ENCODE results near the gene FKRP. TPM values are rescaled to one million over a fixed set of nuclear protein-coding genes. Genes with fewer than 3 reads are reported as not detected.
"Not testable (repeated sequence)": the region's sequence is repeated elsewhere in the genome, so short reads cannot be mapped to it uniquely, and the experiment has no call there.

FKRP gene
- total RNA-seq, 4 donors from 2014 or later: 5.6 to 12.6 (median 9.3) TPM

GRCh38 chr19:46776927-46777911 is 31.4 kb downstream of the FKRP start:
- peaks cover 51 to 89% (median 62%) of the 10 kb centered on the region in 3 donors for H3K36me3 ChIP-seq
- no peak for DNase-seq

GRCh38 chr19:46777956-46778645 is 32.2 kb downstream of the FKRP start:
- H3K27me3 ChIP-seq; H3K9me3 ChIP-seq; DNase-seq; intact Hi-C loops (cut with DNase I); H3K4me3 ChIP-seq: not testable (repeated sequence)
- H3K36me3 ChIP-seq: peaks cover 59 to 96% (median 70%) of the 10 kb centered on the region in 3 donors
- peak overlapping the region; percentile 3 to 58 (median 34) for H3K27ac ChIP-seq
- H3K4me1 ChIP-seq: peaks cover 8 to 53% (median 18%) of the 10 kb centered on the region in 3 donors
- WGBS, 2 donors: 86 to 90% methylated on average over 12 of the region's 12 CpGs

More at GRCh38 chr19:46776927-46777911, 31.4 kb downstream of the FKRP start:
- WGBS, 2 donors: 97% methylated on average over 13 to 19 of the region's 33 CpGs
- Histone ChIP-seq H3K27me3 (no peaks in the 10 kb centered on the region), H3K4me3 (no peak overlapping the region), H3K27ac (peak overlapping the region in 3 of 4 donors; percentile 11 to 58 (median 58)), H3K4me1 (peaks cover 8 to 45% (median 18%) of the 10 kb centered on the region in 3 donors), H3K9me3 (no peaks in the 10 kb centered on the region)
- no peak for TF ChIP-seq CTCF (IDR thresholded peaks at IDR 0.05)
- TF ChIP-seq POLR2A (IDR thresholded peaks at IDR 0.05): no peak
- intact Hi-C loops (cut with DNase I): no loop called here

- no peak for DNase-seq
- TF ChIP-seq CTCF (IDR thresholded peaks at IDR 0.05) (no peak), POLR2A (IDR thresholded peaks at IDR 0.05) (no peak)
- intact Hi-C loops (cut with DNase I): no loop called here
- Histone ChIP-seq H3K27ac (peak overlapping the region in 3 of 4 donors; percentile 6 to 45 (median 11)), H3K36me3 (peaks cover 36 to 76% (median 43%) of the 10 kb centered on the region in 3 donors), H3K4me3 (no peak overlapping the region), H3K4me1 (peaks cover 44 to 95% (median 45%) of the 10 kb centered on the region in 3 donors), H3K9me3 (no peaks in the 10 kb centered on the region), H3K27me3 (no peaks in the 10 kb centered on the region)
- 93% methylated on average over 6 of the region's 7 CpGs; no CpG with 5 or more reads in 1 of the 2 donors for WGBS, 2 donors
These were observed 36.6 kb downstream of the FKRP start for GRCh38 chr19:46782355-46783019.

GRCh38 chr19:46783670-46784069 is 37.8 kb downstream of the FKRP start:
- Histone ChIP-seq H3K4me1 (peaks cover 44 to 96% (median 46%) of the 10 kb centered on the region in 3 donors), H3K36me3 (peaks cover 24 to 64% (median 39%) of the 10 kb centered on the region in 3 donors), H3K4me3 (peak overlapping the region; percentile 69 to 97 (median 92)), H3K27me3 (no peaks in the 10 kb centered on the region), H3K9me3 (no peaks in the 10 kb centered on the region), H3K27ac (peak overlapping the region; percentile 95 to 96 (median 96))
- 53 to 57% methylated on average over 2 of the region's 2 CpGs for WGBS, 2 donors
- no peak for DNase-seq
- TF ChIP-seq POLR2A (IDR thresholded peaks at IDR 0.05) (no peak), CTCF (IDR thresholded peaks at IDR 0.05) (no peak)
- intact Hi-C loops (cut with DNase I): no loop called here
